HepG2 (cell line): ENCODE results near the gene OGFOD3. TPM values are rescaled to one million over a fixed set of nuclear protein-coding genes. Genes with fewer than 3 reads are reported as not detected.

Experiments used
- ATAC-seq: fragments of 200-7000 bp; cut with Tn5 transposase; 3 replicates; pipeline ENCODE4 v1.9.1; 2020; ENCODE audit warnings: mild to moderate bottlenecking, moderate library complexity
- BruUV-seq: library from RNA; stranded (reverse); fragments of 400-500 nt; replicated peaks from 2 replicates; lab custom pipeline; 2021; lab: Mats Ljungman, UMichigan
- CTCF ChIA-PET: fragments of 300-600 bp; formaldehyde crosslinking; extraction: SDS; loops from one replicate; lab custom pipeline; 2021; ENCODE audit warnings: low total read pairs, inconsistent platforms, low intra/inter-chr PET ratio; lab: Yijun Ruan, JAX
- POLR2A ChIA-PET: fragments of 350-600 bp; sonication (Branson Sonifier 250); formaldehyde crosslinking; loops from one replicate; lab custom pipeline; 2020; ENCODE audit warnings: antibody characterized with exemption, inconsistent platforms; lab: Yijun Ruan, JAX
- DNase-seq: peaks from one replicate; pipeline ENCODE4 v3.0.0-alpha.2; 2015; ENCODE audit warnings: low spot score
- FAIRE-seq: peaks from 3 replicates; lab custom pipeline; 2011; peaks lifted over from hg19 to GRCh38; lab: Jason Lieb, UNC
- H2AFZ ChIP-seq: one replicate; pipeline ENCODE4 v1.6.1; 2011; ENCODE audit warnings: low read length, inconsistent platforms
- H3K27ac ChIP-seq: fragments of 300-600 bp; 3 replicates; pipeline ENCODE4 v1.8.0; 2011; ENCODE audit warnings: mixed run types, mild to moderate bottlenecking, mixed read lengths, low read length, inconsistent platforms; ENCODE audit not compliant: insufficient read depth; ENCODE audit errors: extremely low read length
- H3K27me3 ChIP-seq, 2 experiments: fragments of 200-600 bp in 1 of 2; 2 replicates in 1 of 2; 3 replicates in 1 of 2; pipeline versions ENCODE4 v1.6.0 to v1.8.0; 2011; ENCODE audit warnings: low read length in 2 of 2, mild to moderate bottlenecking in 2 of 2, moderate library complexity in 2 of 2, inconsistent platforms in 1 of 2; ENCODE audit not compliant: insufficient read depth in 2 of 2, control insufficient read depth in 1 of 2
- H3K36me3 ChIP-seq, 2 experiments: fragments of 200-600 bp in 1 of 2; replicated peaks in 1 of 2; 2 replicates in 1 of 2; 3 replicates in 1 of 2; pipeline versions ENCODE4 v1.5.1 to v1.8.0; 2011; ENCODE audit warnings: low read length in 2 of 2, inconsistent platforms in 1 of 2; ENCODE audit not compliant: insufficient read depth in 2 of 2, control insufficient read depth in 1 of 2
- H3K4me1 ChIP-seq: 2 replicates; pipeline ENCODE4 v1.5.1; 2012; ENCODE audit warnings: low read length, inconsistent platforms; ENCODE audit not compliant: insufficient read depth
- H3K4me2 ChIP-seq: 2 replicates; pipeline ENCODE4 v1.6.0; 2011; ENCODE audit warnings: low read depth, low read length, inconsistent platforms
- H3K4me3 ChIP-seq, 3 experiments: fragments of 200-600 bp in 1 of 3; sonication (generic), shearing (Covaris generic) in 1 of 3; replicated peaks in 1 of 3; 2 replicates each; pipeline ENCODE4 v1.5.1; 2011 to 2016; ENCODE audit warnings: low read length in 3 of 3, inconsistent platforms in 2 of 3, low read depth in 2 of 3, mild to moderate bottlenecking in 2 of 3, control low read depth in 1 of 3, mixed read lengths in 1 of 3; ENCODE audit not compliant: insufficient read depth in 1 of 3
- H3K79me2 ChIP-seq: one replicate; pipeline ENCODE4 v1.6.1; 2011; ENCODE audit warnings: low read length, inconsistent platforms; ENCODE audit not compliant: insufficient read depth
- H3K9ac ChIP-seq: 2 replicates; pipeline ENCODE4 v1.6.0; 2011; ENCODE audit warnings: mild to moderate bottlenecking, low read depth, low read length, inconsistent platforms; ENCODE audit not compliant: insufficient read depth
- H3K9me3 ChIP-seq: 2 replicates; pipeline ENCODE4 v1.5.1; 2012; ENCODE audit warnings: mild to moderate bottlenecking, low read length
- H4K20me1 ChIP-seq: 2 replicates; pipeline ENCODE4 v1.6.0; 2011; ENCODE audit warnings: inconsistent platforms, mild to moderate bottlenecking, low read length, moderate library complexity; ENCODE audit not compliant: insufficient read depth
- AGO2 ChIP-seq: fragments of 200-400 bp; formaldehyde crosslinking; optimal IDR thresholded peaks from 2 replicates; pipeline ENCODE3; 2017; ENCODE audit warnings: mild to moderate bottlenecking, low read depth, low read length, moderate library complexity
- CEBPB ChIP-seq: IDR thresholded peaks from 2 replicates; pipeline ENCODE4 v1.6.1; 2011; ENCODE audit warnings: low read depth, low read length, improper control_type of control experiment, borderline replicate concordance
- CEBPG ChIP-seq: IDR thresholded peaks from 2 replicates; pipeline ENCODE4 v1.6.1; 2016
- FOXC1 ChIP-seq: sonication (generic); formaldehyde crosslinking; IDR thresholded peaks from 2 replicates; pipeline ENCODE4 v1.8.0; 2022; ENCODE audit warnings: mild to moderate bottlenecking, missing genetic modification reagents, borderline replicate concordance
- HDAC2 ChIP-seq: sonication (generic); formaldehyde crosslinking; IDR thresholded peaks from 2 replicates; pipeline ENCODE4 v1.4.0; 2020; ENCODE audit warnings: missing genetic modification reagents
- MYC ChIP-seq: sonication (generic); formaldehyde crosslinking; IDR thresholded peaks from 2 replicates; pipeline ENCODE4 v1.9.0; 2021; ENCODE audit warnings: missing genetic modification reagents, borderline replicate concordance
- NFE2 ChIP-seq: sonication (generic); formaldehyde crosslinking; IDR thresholded peaks from 2 replicates; pipeline ENCODE4 v1.4.0; 2020; ENCODE audit warnings: missing genetic modification reagents
- SCMH1 ChIP-seq: sonication (generic); formaldehyde crosslinking; IDR thresholded peaks from 2 replicates; pipeline ENCODE4 v1.9.0; 2021; ENCODE audit warnings: missing genetic modification reagents, mild to moderate bottlenecking, borderline replicate concordance
- SOX5 ChIP-seq: IDR thresholded peaks from 2 replicates; pipeline ENCODE4 v1.6.1; 2016; ENCODE audit warnings: borderline replicate concordance
- SP140L ChIP-seq: sonication (generic); formaldehyde crosslinking; IDR thresholded peaks from 2 replicates; pipeline ENCODE4 v1.4.0; 2020; ENCODE audit warnings: missing genetic modification reagents, borderline replicate concordance
- ZNF468 ChIP-seq: sonication (generic); formaldehyde crosslinking; IDR thresholded peaks from 2 replicates; pipeline ENCODE4 v1.8.0; 2022; ENCODE audit warnings: mild to moderate bottlenecking, moderate library complexity, missing genetic modification reagents
- ZNF543 ChIP-seq: sonication (generic); formaldehyde crosslinking; IDR thresholded peaks from 2 replicates; pipeline ENCODE4 v1.4.0; 2020; ENCODE audit warnings: mild to moderate bottlenecking, missing genetic modification reagents
- ZNF552 ChIP-seq: sonication (generic); formaldehyde crosslinking; IDR thresholded peaks from 2 replicates; pipeline ENCODE4 v1.9.0; 2022; ENCODE audit warnings: missing genetic modification reagents, mild to moderate bottlenecking, borderline replicate concordance
- ZNF563 ChIP-seq: sonication (generic); formaldehyde crosslinking; IDR thresholded peaks from 2 replicates; pipeline ENCODE4 v1.8.0; 2022; ENCODE audit warnings: mild to moderate bottlenecking, moderate library complexity, missing genetic modification reagents
- ZSCAN21 ChIP-seq: sonication (generic); formaldehyde crosslinking; IDR thresholded peaks from 2 replicates; pipeline ENCODE4 v1.8.0; 2022; ENCODE audit warnings: mild to moderate bottlenecking, missing genetic modification reagents, moderate library complexity, borderline replicate concordance
- WGBS: methylation state at CpG from one replicate; pipeline ENCODE4 v1.1.6; 2017; ENCODE audit warnings: low lambda C conversion rate; 5-methylcytosine and 5-hydroxymethylcytosine counted together
- in situ Hi-C: cut with HindIII; loops from 2 replicates; pipeline ENCODE4 v1.10.0; 2017; ENCODE audit warnings: low pct_unique_long_range_greater_than_20kb; ENCODE audit not compliant: extremely low pct_ligation_motif_present
- intact Hi-C: fragments of 100-400 bp; cut with micrococcal nuclease; formaldehyde crosslinking; loops from one replicate; pipeline ENCODE4 v1.10.0; 2022; ENCODE audit not compliant: unreplicated experiment
- polyA plus RNA-seq, 8 experiments: library from polyadenylated mRNA; depleted of rRNA in 3 of 8; stranded (reverse) in 7 of 8; unstranded in 1 of 8; fragments of >200 nt; fragmentation: Illumina TruSeq in 4 of 8; extraction: Trizol in 4 of 8; gene quantifications; 2 replicates each; pipeline versions ENCODE4 v1.2.1 to v1.2.3, GENCODE V29; 2011 to 2016; ENCODE audit warnings: low read depth in 4 of 8, missing spikeins in 1 of 8, mixed read lengths in 1 of 8; ENCODE audit not compliant: insufficient read depth in 1 of 8
- total RNA-seq, 5 experiments: library from RNA; depleted of rRNA; stranded (reverse); fragments of >200 nt; fragmentation: Illumina TruSeq; extraction: Trizol; gene quantifications; 2 replicates each; pipeline ENCODE4 v1.2.3, GENCODE V29; 2016; ENCODE audit warnings: low read depth in 1 of 5
- TF ChIP-seq, protein P1 (sequence below): sonication (generic); formaldehyde crosslinking; IDR thresholded peaks from 2 replicates; pipeline ENCODE4 v1.9.0; 2022; ENCODE audit warnings: missing genetic modification reagents, mild to moderate bottlenecking, borderline replicate concordance
- TF ChIP-seq, protein P2 (sequence below), 2 experiments: sonication (generic) in 1 of 2; formaldehyde crosslinking in 1 of 2; IDR thresholded peaks; 2 replicates each; pipeline versions ENCODE4 v1.5.1 to v1.6.1; 2011 to 2020; ENCODE audit warnings: borderline replicate concordance in 1 of 2, low read depth in 1 of 2, low read length in 1 of 2, mild to moderate bottlenecking in 1 of 2, missing genetic modification reagents in 1 of 2, moderate library complexity in 1 of 2

OGFOD3 gene
- total and polyA plus RNA-seq, 2 of the 13 experiments (the other 11 are each of a cell fraction or from before 2014, with no cell fraction given): 40.0 to 42.1 TPM

DNA sequence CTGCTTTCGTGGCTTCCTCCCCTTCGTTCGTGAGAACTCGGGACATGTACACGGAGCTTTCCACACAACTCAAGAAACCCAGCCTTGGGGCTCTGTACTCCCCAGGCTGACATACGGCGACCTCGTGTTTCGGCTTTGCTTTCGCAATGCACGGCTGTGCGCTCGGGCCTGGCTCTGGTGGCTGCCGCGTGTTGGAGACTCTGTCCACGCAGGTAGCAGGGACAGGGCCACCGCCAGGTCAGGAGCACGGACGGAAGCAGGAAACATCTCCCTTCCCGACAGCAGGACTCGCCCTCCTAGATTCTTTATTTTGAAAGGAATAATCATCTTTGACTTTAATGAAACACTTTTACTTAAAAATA lies 29.5 kb downstream of the OGFOD3 start (continued):
- TF ChIP-seq, protein P1, sequence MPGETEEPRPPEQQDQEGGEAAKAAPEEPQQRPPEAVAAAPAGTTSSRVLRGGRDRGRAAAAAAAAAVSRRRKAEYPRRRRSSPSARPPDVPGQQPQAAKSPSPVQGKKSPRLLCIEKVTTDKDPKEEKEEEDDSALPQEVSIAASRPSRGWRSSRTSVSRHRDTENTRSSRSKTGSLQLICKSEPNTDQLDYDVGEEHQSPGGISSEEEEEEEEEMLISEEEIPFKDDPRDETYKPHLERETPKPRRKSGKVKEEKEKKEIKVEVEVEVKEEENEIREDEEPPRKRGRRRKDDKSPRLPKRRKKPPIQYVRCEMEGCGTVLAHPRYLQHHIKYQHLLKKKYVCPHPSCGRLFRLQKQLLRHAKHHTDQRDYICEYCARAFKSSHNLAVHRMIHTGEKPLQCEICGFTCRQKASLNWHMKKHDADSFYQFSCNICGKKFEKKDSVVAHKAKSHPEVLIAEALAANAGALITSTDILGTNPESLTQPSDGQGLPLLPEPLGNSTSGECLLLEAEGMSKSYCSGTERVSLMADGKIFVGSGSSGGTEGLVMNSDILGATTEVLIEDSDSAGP (CRISPR knock-in tag): no peak
- TF ChIP-seq CEBPB (peak; percentile 88), AGO2 (peak; percentile 22), ZNF543 (0 out of 2 replicates have a peak, but pooled peaks have one; percentile 5), ZNF468 (CRISPR knock-in tag) (no peak), CEBPG (CRISPR knock-in tag) (peak; percentile 67), MYC (CRISPR knock-in tag) (peak; percentile 31; the same call in 1 of the 2 replicates), ZNF552 (CRISPR knock-in tag) (no peak)

DNA sequence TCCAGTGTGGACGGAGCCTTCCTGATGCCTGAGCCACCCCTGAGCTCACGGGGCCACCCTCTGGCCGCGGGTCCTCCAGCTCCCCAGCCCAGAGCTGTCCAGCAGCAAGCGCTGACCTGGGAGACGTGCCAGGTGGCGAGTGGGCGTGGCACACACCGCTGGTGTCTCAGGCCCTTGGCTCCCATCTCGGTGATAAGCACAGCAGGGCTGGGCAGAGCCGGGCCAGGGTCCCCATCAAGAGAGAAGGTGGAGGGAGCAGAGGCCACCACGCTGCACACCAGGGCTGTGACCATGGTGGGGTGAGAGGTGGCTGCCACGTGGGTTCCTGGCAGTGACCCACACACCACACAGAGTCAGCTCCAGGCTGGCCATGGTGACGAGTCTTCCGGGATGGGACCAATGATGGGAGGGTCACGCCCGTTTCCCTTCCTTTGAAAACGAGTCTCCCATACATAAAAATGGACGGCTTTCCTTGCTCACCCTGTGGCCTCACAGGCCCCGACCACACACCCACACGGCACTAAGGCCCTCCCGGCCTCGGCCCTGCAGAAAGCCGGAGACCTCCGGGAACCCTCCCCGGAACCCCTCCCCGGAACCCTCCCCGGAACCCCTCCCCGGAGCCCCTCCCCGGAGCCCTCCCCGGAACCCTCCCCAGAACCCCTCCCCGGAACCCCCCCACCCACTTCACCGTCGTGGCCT lies 30.0 kb downstream of the OGFOD3 start:
- ATAC-seq (peak; percentile 67), DNase-seq (peak; percentile 55), FAIRE-seq (no peak)
- WGBS: 48% methylated on average over 31 of the region's 34 CpGs
- CTCF ChIA-PET: no interaction called here
- Histone ChIP-seq H3K79me2 (no peaks in the 10 kb centered on the region), H3K27ac (no peak overlapping the region), H3K9me3 (no peaks in the 10 kb centered on the region), H3K4me2 (peak overlapping the region; percentile 49; the same call in 1 of the 2 replicates), H2AFZ (no peak overlapping the region), H3K36me3 (peaks cover 6 to 14% of the 10 kb centered on the region in 2 experiments; a peak in 4 of 5 replicates), H3K9ac (no peak overlapping the region), H4K20me1 (no peaks in the 10 kb centered on the region), H3K4me3 (peak overlapping the region in 1 of 3 experiments; percentile 26; a peak in 1 of 6 replicates), H3K27me3 (peaks cover 8 to 30% of the 10 kb centered on the region in 2 experiments; a peak in 3 of 5 replicates), H3K4me1 (peaks cover 33% of the 10 kb centered on the region)
- no TSS peak for BruUV-seq
- in situ Hi-C loops (loop anchor here (5.0 kb wide), 1 partner anchor 36 kb away; no protein-coding TSS in a partner anchor), intact Hi-C loops (loop anchor here (5.0 kb wide), 1 partner anchor 36 kb away; no protein-coding TSS in a partner anchor)
- POLR2A ChIA-PET: interaction anchor here (0.9 to 1.6 kb wide), 5 partner anchors 12 to 32 kb away, joined by 3 to 4 read pairs (median 4); no protein-coding TSS in a partner anchor
- TF ChIP-seq HDAC2 (CRISPR knock-in tag) (peak; percentile 78; the same call in 1 of the 2 replicates), SP140L (CRISPR knock-in tag) (no peak), FOXC1 (CRISPR knock-in tag) (no peak), ZSCAN21 (CRISPR knock-in tag) (no peak), SCMH1 (CRISPR knock-in tag) (no peak), NFE2 (CRISPR knock-in tag) (no peak), ZNF563 (CRISPR knock-in tag) (peak; percentile 61; the same call in 1 of the 2 replicates), SOX5 (CRISPR knock-in tag) (peak; percentile 13; the same call in 1 of the 2 replicates)
- TF ChIP-seq, protein P2, sequence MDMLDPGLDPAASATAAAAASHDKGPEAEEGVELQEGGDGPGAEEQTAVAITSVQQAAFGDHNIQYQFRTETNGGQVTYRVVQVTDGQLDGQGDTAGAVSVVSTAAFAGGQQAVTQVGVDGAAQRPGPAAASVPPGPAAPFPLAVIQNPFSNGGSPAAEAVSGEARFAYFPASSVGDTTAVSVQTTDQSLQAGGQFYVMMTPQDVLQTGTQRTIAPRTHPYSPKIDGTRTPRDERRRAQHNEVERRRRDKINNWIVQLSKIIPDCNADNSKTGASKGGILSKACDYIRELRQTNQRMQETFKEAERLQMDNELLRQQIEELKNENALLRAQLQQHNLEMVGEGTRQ (IDR thresholded peaks at IDR 0.05; ENCODE audit: low read depth, low read length): no peak
- TF ChIP-seq, protein P2 (CRISPR knock-in tag; IDR thresholded peaks at IDR 0.05; ENCODE audit: borderline replicate concordance): no peak
